NCI-H82 treated with DMSO at 0.1 percent for 48 hours (cell line): ENCODE measurements around the gene NGFR.
A peak's percentile ranks its signal among the peaks of the same experiment; 100 is the strongest.

Experiments
- DNase-seq: peaks from one replicate; lab custom pipeline; 2025; ENCODE audit not compliant: unreplicated experiment; lab: John Stamatoyannopoulos, UW

NGFR gene

DNA sequence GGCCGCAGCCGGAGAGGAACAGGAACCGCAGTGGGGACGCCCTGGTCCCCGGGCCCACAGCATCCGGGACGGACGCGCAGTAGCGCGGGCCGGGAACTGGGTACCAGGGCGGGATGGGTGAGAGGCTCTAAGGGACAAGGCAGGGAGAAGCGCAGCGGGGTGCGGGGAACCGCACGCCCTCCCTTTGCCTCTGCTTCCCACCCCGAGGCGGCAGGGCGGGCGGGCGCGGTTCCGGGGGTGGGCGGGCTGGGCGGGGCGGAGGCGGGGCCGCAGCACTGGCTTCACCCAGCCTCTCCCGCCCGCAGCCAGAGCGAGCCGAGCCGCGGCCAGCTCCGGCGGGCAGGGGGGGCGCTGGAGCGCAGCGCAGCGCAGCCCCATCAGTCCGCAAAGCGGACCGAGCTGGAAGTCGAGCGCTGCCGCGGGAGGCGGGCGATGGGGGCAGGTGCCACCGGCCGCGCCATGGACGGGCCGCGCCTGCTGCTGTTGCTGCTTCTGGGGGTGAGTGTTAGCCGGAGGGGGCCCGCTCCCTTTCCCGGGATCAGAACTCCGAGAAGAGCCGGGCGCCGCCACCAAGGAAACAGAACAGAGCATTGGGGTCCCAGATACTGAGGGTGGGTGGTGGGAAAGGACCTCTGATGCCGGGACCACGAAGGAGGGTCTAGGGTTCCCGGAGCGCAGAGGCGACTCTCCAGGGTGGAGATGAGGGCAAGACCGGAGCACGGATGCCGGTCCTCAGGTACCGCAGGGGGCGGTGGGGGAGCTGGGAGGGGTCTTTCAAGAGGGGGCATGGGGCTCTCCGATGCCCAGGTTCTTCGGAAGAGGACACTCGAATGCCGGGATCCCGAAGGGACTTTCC is at the start of gene NGFR:
Gene NGFR (plus strand): TSS at position 308 of the 856 bp plus-strand sequence. CDS start 125 bp downstream, at position 433.
- peak; percentile 24 for DNase-seq

- DNase-seq: no peak
Measured at GRCh38 chr17:49445591-49445990, 49.5 kb upstream of the NGFR start.

GRCh38 chr17:49447628-49448302 is 47.3 kb upstream of the NGFR start:
- DNase-seq: no peak

- DNase-seq: no peak
Measured at GRCh38 chr17:49450181-49450580, 44.9 kb upstream of the NGFR start.

- DNase-seq: no peak
Measured at GRCh38 chr17:49450735-49451134, 44.4 kb upstream of the NGFR start.

- DNase-seq: no peak
Measured at GRCh38 chr17:49452201-49452600, 42.9 kb upstream of the NGFR start.

DNA sequence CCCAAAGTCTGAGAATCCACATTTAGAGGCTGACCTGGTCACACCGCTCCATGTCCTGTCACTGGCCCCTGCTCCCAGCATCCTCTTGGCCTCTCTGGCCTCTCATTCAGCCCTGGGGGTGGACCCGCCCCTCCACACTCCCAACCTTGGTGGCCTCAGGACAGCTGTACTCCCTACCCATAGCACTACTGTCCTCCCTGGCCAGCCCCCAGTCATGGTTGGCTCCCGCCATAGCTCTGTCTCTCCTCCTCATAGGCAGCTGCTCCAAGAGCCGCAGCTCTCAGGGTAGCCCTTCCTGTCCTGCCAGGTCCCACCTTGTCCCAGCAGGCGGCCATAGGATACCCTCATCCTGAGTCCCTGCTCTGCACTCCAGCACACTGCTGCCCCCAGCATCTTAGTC is 42.4 kb upstream of the NGFR start:
- DNase-seq: no peak

DNA sequence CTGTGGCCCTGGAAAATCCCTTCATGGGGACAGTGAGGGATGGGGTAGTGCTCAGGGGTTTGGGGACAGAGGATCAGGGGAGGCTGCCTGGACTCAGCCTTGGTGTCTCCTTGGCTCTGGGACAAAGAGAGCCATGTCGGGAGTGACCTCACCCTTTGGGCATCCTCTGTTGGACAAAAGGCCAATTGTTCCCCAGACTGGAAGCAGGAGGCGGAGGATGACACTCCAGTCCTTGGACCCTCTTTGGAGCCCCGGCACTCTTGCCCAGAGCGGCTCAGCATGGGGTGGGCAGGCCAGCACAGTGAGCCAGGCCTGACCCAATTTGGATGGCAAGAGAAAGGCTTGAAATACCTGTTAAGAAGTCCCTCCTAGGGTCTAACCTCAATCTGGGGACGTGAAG is 41.0 kb upstream of the NGFR start:
- DNase-seq: no peak

GRCh38 chr17:49455272-49455861 is 39.7 kb upstream of the NGFR start:
- no peak for DNase-seq

GRCh38 chr17:49456183-49456965 is 38.7 kb upstream of the NGFR start:
- DNase-seq: no peak

- no peak for DNase-seq
Measured at GRCh38 chr17:49457564-49458535, 37.2 kb upstream of the NGFR start.

DNA sequence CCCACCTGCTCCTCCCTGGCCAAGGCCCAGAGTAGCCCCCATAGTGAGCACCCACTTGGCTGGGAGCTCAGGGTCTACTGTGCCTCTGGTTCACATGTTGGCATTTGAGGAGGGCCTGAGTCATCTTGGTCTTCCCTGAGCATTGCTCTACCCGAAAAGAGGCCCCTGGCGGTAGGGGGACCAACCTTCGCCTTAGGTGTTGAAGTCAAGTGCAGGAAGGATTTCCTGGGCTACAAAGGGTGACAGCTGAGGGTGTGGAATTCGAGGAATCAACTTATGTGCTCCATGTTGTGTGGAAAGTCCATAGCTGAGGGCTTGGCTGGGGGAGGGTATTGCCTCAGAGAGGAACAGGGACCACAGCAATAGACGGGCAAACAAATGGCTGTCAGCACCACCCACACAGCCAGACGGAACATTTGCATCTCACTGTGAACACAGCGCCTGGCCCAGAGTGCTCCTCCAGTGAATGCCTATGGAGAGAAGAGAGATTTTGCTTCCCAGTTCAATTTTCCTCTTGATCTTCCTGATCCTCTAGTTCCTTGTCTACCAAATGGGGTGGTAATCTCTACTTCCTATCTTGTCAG is 35.6 kb upstream of the NGFR start:
- no peak for DNase-seq

DNA sequence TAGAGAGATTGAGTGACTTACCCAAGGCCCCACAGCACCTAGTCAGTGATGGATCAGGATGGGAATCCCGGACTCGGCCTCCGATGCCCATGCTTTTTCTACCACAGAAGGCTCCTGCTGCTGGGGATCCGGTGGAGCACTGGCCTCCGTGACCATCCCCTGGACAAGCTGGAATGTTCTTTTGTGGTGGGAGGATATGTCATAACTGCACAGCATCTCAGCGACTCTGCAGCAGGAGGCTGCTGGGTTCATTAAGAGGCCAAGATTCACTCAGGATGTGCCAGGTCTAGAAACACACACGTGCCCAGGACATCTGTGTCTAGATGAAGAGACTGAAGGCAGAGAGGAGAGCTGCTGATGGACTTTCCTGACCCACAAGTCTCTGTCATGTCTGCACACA is 34.7 kb upstream of the NGFR start:
- no peak for DNase-seq

DNA sequence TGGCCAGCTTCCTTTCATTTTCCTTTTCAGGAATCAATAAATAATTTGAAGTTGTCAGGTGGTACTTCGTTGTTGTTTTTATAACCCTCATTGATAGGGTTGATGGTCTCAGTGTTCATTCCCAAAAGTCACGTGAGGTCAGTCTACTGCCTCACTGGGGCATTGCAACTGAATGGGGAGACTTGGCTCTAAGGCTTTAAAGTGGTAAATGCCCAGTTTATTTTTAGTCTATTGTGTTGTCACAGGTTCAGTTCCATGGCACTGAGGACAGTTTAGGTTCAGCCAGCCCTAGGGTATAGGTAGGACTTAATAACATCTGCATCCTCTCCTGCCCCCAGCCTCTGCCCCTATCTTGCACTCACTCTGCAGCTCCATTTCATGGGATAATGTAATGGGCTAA is 33.5 kb upstream of the NGFR start:
- DNase-seq: no peak

- no peak for DNase-seq
Measured at GRCh38 chr17:49464049-49464448, 31.0 kb upstream of the NGFR start.

- DNase-seq: no peak
Measured at GRCh38 chr17:49465331-49465903, 29.7 kb upstream of the NGFR start.

- DNase-seq: no peak
Measured at GRCh38 chr17:49466436-49466835, 28.7 kb upstream of the NGFR start.

GRCh38 chr17:49467175-49467574 is 27.9 kb upstream of the NGFR start:
- DNase-seq: no peak

DNA sequence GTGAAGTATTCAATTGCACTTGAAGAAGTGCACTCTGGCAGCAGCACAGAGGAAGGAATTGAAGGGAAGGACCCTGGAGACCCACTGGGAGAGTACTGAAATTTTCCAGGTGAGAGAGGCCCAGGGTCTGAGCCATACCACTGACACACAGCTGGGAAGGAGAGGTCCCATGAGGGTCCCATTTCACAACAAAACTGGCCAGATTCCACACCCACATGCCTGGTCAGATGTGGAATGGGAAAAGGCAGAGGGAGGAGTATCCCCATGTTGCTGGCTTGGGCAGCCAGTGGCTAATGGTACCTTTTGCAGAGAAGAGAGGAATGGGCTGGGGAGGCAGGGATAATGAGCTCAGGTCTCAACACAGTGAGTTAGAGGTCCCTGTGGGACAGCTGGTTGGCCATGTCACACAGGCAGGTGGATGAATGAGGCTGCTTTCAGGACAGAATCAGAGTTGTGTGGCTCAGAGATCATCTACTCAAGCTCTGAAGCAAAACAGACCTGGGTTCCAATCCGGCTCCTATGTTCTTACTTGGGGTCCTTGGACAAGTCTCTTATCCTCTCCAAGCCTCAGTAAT is 26.2 kb upstream of the NGFR start:
- no peak for DNase-seq
